Ishikawa (cell line): Measurements from ENCODE around the gene HOXC11.
A peak's percentile ranks its signal among the peaks of the same experiment; 100 is the strongest.

ENCODE experiments used
- CEBPB ChIP-seq: IDR thresholded peaks from 2 replicates; pipeline ENCODE4 v1.6.1; 2012
- CREB1 ChIP-seq: IDR thresholded peaks from 2 replicates; pipeline ENCODE4 v1.6.1; 2012; ENCODE audit warnings: low read depth
- EGR1 ChIP-seq: IDR thresholded peaks from 2 replicates; pipeline ENCODE4 v1.6.1; 2012
- EP300 ChIP-seq: IDR thresholded peaks from 2 replicates; pipeline ENCODE4 v1.6.1; 2012; ENCODE audit warnings: borderline replicate concordance
- FOXM1 ChIP-seq: IDR thresholded peaks from 2 replicates; pipeline ENCODE4 v1.6.1; 2012; ENCODE audit warnings: low read depth, borderline replicate concordance
- NFIC ChIP-seq: IDR thresholded peaks from 2 replicates; pipeline ENCODE4 v1.6.1; 2012
- RAD21 ChIP-seq: IDR thresholded peaks from 2 replicates; pipeline ENCODE4 v1.6.1; 2012; ENCODE audit warnings: low read depth
- TAF1 ChIP-seq: IDR thresholded peaks from 2 replicates; pipeline ENCODE4 v1.6.1; 2012; ENCODE audit warnings: low read depth, mild to moderate bottlenecking
- TCF12 ChIP-seq: IDR thresholded peaks from 2 replicates; pipeline ENCODE4 v1.6.1; 2012; ENCODE audit warnings: low read depth
- TEAD4 ChIP-seq: IDR thresholded peaks from 2 replicates; pipeline ENCODE4 v1.6.1; 2012
- YY1 ChIP-seq: IDR thresholded peaks from 2 replicates; pipeline ENCODE4 v1.6.1; 2012; ENCODE audit warnings: low read depth
- ZBTB7A ChIP-seq: IDR thresholded peaks from 2 replicates; pipeline ENCODE4 v1.6.1; 2012; ENCODE audit warnings: low read depth
- TF ChIP-seq, protein P1 (sequence below): IDR thresholded peaks from 2 replicates; pipeline ENCODE4 v1.6.1; 2012
- TF ChIP-seq, protein P2 (sequence below): IDR thresholded peaks from 2 replicates; pipeline ENCODE4 v1.6.1; 2012; ENCODE audit warnings: low read depth, mild to moderate bottlenecking
- TF ChIP-seq, protein P3 (sequence below): IDR thresholded peaks from 2 replicates; pipeline ENCODE4 v1.6.1; 2012

The HOXC11 gene

DNA sequence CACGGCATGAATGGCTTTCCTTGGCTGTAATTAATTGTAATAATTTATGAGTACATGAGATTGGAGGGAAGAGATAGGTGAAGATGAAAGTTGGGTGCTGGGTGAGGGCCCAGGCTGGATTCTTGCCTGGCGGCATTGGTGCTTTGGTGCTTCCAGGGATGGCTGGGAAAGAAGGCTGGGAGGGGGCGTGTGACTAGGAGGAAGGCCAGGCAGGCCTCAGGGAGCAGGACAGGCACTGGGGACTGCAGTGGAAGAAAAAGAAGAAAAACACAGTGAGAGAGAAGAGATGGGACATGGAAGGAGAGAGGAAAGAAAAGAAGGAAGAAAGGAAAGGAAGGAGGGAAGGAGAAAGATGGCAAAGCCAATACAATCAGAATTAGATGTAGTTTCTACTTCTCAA is 30.7 kb downstream of the HOXC11 start:
- no peak for TF ChIP-seq YY1
- no peak for TF ChIP-seq RAD21
- TF ChIP-seq, protein P1, sequence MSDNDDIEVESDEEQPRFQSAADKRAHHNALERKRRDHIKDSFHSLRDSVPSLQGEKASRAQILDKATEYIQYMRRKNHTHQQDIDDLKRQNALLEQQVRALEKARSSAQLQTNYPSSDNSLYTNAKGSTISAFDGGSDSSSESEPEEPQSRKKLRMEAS: no peak
- TF ChIP-seq ZBTB7A: no peak
- TF ChIP-seq EP300: no peak
- TF ChIP-seq, protein P2, sequence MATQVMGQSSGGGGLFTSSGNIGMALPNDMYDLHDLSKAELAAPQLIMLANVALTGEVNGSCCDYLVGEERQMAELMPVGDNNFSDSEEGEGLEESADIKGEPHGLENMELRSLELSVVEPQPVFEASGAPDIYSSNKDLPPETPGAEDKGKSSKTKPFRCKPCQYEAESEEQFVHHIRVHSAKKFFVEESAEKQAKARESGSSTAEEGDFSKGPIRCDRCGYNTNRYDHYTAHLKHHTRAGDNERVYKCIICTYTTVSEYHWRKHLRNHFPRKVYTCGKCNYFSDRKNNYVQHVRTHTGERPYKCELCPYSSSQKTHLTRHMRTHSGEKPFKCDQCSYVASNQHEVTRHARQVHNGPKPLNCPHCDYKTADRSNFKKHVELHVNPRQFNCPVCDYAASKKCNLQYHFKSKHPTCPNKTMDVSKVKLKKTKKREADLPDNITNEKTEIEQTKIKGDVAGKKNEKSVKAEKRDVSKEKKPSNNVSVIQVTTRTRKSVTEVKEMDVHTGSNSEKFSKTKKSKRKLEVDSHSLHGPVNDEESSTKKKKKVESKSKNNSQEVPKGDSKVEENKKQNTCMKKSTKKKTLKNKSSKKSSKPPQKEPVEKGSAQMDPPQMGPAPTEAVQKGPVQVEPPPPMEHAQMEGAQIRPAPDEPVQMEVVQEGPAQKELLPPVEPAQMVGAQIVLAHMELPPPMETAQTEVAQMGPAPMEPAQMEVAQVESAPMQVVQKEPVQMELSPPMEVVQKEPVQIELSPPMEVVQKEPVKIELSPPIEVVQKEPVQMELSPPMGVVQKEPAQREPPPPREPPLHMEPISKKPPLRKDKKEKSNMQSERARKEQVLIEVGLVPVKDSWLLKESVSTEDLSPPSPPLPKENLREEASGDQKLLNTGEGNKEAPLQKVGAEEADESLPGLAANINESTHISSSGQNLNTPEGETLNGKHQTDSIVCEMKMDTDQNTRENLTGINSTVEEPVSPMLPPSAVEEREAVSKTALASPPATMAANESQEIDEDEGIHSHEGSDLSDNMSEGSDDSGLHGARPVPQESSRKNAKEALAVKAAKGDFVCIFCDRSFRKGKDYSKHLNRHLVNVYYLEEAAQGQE: no peak
- TF ChIP-seq CEBPB: no peak
- no peak for TF ChIP-seq TEAD4
- TF ChIP-seq, protein P3, sequence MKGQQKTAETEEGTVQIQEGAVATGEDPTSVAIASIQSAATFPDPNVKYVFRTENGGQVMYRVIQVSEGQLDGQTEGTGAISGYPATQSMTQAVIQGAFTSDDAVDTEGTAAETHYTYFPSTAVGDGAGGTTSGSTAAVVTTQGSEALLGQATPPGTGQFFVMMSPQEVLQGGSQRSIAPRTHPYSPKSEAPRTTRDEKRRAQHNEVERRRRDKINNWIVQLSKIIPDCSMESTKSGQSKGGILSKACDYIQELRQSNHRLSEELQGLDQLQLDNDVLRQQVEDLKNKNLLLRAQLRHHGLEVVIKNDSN: no peak
- TF ChIP-seq FOXM1: no peak
- TF ChIP-seq TCF12: no peak
- TF ChIP-seq CREB1: no peak
- TF ChIP-seq EGR1: no peak
- TF ChIP-seq NFIC: no peak
- TF ChIP-seq TAF1: no peak

DNA sequence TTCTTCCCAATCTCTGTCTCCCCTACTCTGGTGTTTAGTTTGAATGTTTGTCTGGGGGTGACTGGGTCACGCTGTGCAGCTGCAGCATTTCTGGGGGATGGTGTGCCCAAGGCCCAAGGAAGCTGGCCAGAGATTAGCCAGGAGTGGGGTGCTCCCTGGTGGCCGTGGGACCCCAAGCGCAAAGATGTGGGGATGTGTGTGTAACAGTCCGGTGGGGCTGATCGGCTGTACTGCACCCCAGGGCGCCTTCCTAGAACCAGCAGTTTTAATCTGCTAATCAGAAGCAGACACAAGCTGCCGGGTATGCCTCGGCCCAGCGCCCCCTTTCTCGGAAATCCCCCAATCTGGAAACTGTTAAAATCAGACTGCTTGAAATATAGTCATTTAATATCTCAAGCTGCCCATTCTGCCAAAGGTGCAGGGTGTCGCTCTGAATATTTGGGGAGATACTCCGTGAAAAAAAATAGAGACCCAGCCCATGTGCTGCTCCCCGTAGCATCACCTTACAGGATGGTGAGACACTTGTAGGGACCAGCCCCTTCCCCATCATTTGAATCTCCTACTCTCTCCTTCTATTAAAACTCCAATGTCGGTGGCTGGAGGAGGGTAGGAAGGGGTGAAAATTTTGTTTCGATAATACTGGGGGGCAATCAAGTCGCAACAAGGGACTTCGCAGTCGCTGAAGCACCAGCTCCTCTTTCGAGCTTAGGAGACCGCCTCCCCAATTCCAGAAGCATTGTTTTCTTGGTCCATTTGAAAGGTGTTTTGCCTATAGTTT is 31.3 kb downstream of the HOXC11 start:
- peak; percentile 30; the same call in 1 of the 2 replicates for TF ChIP-seq RAD21
- TF ChIP-seq CREB1: no peak

DNA sequence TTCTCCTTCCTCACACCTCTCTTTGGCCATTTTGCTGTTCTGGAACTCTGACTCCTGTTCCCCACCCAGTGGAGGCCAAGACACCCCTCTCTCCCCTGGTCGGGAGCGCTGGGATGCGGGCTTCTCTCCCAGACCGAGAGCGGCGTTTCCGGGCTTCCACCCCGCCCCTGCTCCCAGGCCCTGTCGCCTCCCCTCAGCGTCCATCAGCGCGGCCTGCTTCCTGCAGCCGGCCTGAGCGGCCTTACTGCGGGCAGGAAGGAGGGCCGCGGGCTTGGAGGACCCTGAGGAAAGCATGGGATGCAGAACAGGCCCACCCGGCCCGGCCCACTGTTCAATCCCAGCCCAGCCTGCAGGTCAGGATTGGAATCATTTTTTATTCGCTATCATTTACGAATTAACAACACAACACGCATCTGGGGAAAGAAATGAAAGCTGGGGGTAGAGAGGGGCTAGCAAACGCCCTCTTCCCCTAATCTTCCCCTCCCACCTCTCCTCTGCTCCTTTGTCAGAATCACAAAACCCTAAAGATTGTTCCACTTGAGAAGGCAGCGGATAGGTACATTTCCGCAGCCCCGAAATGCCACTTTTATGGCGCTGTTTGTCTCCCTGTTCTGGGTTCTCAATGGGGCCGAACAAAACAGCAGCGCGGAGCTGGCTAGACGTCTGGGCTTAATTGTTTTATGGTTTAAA is 32.1 kb downstream of the HOXC11 start:
- TF ChIP-seq TAF1 (no peak), NFIC (no peak), FOXM1 (no peak), ZBTB7A (no peak)
- TF ChIP-seq, protein P3: no peak

DNA sequence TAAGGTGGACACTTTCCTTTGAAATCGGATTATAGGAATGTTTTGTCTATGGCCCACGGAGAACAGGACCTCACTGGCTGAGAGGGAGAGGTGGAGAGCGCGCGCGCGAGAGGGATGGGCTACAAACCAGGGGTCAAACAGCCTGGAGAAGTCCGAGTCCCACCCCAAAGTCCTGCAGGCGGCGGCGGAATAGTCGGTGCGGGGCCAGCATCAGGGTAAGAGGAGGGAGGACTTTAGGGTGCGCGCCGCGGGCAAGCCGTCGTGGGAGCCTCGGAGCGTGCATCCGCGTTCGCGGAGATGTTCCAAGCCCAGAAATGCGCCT is 32.6 kb downstream of the HOXC11 start:
- TF ChIP-seq TAF1 (0 out of 2 replicates have a peak, but pooled peaks have one; percentile 7), RAD21 (no peak)

DNA sequence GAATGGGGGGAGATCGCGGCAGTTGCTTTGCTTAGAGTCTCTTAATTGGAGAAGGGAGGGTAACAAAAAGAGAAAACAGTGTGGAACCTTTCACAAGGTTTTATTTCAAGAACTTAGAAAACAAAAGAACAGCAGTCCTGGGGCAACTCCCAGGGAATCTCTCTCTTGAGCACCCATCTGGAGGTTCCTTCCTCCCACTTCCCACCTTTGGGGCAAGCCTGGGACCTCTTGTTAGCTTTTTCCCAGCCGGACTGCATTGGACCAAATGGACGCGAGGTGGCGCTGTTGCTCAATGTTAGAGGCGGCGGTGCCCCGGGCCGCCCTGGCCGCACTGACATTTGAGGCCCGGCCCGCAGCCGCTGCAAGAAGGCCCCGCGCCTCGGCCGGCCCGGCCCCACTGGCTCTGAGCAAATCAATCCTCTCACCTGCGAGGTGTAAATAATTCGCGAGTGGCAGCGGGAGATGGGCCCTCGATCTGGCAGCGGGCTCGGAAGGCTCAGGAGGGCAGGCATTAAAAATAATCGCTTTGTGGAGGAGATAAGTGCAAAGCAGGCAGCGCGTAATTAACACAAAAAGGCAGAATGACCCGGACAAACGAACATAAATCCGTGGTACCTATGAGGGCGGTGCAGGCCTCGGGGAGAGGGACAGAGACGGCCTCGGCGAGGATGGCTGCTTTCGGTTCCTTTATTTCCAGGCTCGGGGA is 33.1 kb downstream of the HOXC11 start:
- TF ChIP-seq, protein P2: no peak
- no peak for TF ChIP-seq CEBPB
- no peak for TF ChIP-seq EGR1
- TF ChIP-seq RAD21: peak; percentile 97
- TF ChIP-seq EP300: peak; percentile 20; the same call in 1 of the 2 replicates
- 0 out of 2 replicates have a peak, but pooled peaks have one; percentile 19 for TF ChIP-seq TAF1
- TF ChIP-seq, protein P3: no peak
- TF ChIP-seq TEAD4: no peak
- no peak; the same call in 1 of the 2 replicates for TF ChIP-seq TCF12
- TF ChIP-seq NFIC: no peak
- TF ChIP-seq FOXM1: no peak
- TF ChIP-seq ZBTB7A: 0 out of 2 replicates have a peak, but pooled peaks have one; percentile 44
- TF ChIP-seq CREB1: no peak
- no peak for TF ChIP-seq YY1
- TF ChIP-seq, protein P1: peak; percentile 67
